GM21528 (cell line): ENCODE data around the gene MYB.

Source experiments
- ATAC-seq: cut with Tn5 transposase; IDR thresholded peaks from one replicate; pipeline ENCODE4 v1.9.1; 2021; ENCODE audit warnings: mild to moderate bottlenecking, moderate library complexity; ENCODE audit not compliant: unreplicated experiment, low FRiP score

MYB gene

DNA sequence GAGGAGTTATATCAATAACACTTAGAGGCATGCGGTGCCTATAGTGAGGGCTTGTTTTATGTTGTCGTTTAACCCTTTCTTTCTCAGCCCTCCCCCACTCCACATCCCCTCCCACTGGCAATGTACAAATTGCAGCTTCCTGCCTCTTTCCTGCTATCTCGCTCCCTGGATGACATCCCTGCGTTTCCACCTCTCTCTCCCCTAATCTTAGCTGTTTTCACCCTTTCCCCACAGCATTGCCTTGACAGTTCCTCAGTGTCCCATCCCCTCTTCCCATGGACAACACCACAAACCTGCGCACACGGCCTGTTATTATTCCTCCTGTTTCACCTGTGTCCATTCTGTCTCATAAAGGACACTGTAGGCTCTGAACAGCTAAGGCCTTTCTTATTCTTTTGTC, 34.5 kb downstream of the MYB start:
- ATAC-seq = no peak

DNA sequence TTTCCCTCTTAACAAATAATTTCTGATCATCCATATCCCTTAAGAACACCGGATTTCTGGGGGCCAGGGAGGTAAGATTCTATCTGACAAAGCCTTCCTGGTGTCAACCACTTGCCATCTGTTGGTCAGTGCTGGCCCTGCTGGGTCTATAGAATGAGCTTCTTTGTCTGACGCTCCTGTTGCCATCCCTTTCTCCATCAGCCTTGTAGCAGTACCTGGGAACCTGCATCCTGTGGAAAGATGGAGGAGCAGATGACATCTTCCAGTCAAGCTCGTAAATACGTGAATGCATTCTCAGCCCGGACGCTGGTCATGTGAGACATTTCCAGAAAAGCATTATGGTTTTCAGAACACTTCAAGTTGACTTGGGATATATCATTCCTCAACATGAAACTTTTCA, 36.6 kb downstream of the MYB start:
- no peak for ATAC-seq

DNA sequence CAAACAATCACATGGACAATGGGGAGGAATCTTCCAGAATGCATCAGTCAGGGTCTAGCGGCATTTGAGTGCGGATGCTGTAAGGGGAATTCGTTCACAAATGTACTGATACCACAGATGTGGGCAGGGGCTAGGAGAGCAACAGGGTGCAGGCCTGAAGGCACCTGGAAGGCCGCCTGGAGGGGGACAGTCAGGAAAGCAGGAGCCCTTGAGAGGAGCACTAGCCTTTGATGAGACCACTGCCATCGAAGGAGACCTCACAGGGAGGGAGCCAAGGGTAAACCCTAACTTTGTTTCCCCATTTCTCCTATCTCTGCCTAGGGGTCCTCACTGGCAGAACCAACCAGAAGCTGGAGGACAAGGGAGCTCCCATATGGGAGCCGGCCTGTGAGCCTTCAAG, 38.2 kb downstream of the MYB start:
- no peak for ATAC-seq

DNA sequence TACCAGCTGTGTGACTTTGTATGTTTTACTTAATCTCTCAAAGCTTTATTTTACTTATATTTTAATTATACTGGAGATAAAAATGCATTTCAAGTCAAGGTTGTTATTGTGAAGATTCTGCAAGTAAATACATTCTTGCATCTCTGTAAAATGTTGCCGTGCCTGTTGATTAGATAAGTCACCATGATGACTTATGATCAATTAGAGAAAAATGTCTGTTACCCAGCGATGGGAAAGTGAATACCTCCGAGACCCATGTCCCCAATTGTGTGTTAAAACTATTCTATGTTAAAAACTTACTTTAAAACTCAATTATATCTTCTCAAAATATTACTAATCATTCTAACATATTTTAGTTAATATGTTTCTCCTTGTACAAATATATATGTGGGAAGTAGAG, 39.9 kb downstream of the MYB start:
- no peak for ATAC-seq

DNA sequence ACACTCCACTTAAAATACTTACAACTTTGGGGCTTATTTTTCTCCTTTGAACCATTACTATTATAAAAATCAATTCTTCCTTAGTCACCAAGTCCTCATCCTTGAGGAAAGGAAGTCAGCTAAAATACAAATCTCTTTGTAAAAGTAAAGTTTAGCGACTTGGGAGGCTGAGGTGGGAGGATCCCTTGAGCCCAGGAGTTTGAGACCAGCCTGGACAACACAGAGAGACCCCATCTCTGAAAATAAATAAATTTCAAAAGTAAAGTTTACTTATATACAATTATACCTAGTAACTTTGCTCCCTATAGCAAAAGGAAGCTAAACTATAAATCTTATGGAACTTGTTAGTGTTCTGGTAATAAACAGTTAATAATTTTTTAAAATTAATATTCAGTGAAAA, 40.4 kb downstream of the MYB start:
- no peak for ATAC-seq

DNA sequence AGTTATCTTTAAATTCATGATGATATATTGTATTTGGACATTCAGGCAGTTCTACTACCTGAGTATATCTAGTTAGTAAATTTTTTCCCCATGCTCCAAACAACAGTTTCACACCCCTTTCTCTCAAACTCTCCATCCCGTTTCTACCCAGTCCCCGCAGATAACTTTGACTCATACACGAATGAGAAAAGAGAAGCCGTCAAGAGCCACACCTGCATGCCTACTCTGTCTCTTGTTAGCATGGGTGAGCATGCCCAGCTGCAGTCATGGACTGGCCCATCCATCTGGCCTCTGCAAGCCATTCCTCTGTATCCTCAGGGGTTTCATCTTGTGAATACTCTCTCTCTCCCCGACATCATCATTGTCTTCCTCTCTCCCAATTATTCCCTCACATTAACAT, 41.5 kb downstream of the MYB start:
- ATAC-seq = no peak

DNA sequence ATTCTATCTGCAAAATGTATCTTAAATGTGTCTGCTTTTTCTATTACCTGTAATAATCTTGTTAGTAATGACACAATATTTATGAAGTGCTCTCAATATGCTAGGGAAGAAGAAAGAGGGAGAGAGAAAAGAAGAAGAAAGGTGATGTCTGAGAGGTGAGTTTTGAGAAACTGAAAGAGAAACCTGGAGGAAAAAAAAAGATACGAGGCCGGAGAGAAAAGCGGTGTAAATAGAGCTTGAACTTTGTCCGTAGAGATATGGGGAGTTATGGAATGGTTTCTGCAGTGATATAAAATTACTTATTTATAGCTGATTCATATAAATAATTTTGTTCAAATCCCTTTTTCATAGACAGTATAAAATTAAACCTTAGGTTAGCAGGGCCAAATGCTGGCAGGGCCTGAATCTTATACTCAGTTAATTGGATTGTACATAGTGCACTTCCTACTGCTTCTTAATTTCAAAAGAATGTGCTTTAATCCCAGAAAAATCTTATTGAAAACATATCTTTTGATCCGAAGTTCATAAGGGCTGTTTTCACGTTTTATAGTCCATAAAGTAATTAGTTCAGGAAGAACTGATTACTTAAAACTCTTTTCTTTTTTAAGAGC, 43.0 kb downstream of the MYB start:
- no peak for ATAC-seq

DNA sequence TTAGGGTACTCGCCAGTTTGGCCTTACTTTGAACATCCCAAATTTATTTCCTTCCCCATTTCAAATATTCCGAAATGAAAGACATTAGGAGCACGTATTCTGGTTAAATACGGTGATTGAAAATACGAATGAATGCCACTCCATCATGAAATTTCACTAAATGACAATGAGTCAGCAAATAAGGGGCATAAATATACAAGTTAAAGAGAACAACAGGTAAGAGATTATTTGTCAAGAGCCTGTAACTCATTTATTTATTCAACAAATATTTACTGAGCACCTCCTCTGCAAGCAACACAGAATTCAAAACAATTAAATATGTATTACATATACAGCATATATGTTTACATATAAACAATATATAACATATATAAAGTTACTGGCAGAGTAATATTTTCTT, 44.8 kb downstream of the MYB start:
- ATAC-seq = no peak

DNA sequence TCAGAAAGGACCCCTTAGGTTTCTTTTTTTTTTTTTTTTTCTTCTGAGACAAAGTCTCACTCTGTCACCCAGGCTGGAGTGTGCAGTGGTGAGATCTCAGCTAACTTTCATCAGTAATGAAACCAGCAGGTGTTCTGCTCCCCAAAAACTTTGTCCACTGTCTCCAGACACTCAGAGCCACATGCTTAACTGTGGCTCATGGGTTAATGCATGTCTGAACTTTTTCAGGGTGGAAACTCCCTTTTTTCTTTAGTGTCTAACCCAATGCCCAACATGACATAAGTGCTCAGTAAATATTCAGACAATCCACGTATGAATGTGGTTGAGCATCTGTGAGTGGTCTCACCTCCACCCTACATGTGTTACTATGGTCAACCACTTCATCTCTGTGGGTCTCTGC, 45.4 kb downstream of the MYB start:
- ATAC-seq = peak; percentile 76

DNA sequence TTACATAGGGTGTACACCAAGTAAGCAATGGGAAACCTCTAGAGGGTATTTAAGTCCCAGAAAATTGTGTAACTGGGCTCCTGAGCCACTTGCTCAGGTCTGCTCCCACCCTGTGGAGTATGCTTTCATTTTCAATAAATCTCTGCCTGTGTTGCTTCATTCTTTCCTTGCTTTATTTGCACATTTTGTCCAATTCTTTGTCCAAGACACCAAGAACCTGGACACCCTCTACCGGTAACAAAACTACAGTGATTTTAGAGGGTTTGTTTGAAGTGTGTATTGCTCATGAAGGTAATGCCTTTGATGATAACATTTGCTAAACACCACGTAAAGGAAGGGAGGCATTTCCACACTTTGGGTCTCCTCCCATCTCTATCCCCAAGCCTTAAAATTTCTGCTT, 46.2 kb downstream of the MYB start:
- ATAC-seq = no peak

DNA sequence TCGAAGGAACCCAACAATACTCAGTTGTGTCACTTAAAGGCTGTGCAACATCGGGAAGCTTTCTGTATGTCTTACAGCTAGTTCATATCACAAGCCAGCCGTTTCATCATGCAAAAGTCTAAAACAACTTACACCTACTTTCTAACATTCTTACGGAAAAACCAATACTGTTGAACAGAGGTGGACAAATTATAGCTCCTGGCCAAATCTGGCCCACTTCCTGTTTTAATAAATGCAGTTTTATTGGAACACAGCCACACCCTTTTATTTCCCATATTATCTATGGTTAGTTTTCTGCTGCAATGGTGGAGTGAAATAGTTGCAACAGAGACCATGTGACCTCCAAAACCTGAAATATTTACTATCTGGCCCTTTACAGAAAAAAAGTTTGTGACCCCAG, 46.6 kb downstream of the MYB start:
- ATAC-seq = no peak

DNA sequence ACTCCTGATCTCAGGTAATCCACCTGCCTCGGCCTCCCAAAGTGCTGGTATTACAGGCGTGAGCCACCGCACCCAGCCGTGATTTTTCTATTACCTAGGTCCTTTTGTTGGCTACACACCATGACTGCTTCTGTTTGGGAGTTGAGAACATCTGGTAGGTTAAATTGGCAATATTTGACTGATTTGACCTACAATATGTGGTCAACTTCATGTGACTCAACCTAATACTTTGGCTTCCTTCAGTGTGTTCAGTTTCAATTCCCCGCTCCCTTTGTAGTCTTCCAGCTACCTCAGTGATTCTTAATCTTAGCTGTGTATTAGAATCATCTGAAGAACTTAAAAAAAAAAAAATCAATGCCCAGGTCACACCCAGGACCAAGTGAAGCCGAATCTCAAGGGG, 47.4 kb downstream of the MYB start:
- no peak for ATAC-seq

DNA sequence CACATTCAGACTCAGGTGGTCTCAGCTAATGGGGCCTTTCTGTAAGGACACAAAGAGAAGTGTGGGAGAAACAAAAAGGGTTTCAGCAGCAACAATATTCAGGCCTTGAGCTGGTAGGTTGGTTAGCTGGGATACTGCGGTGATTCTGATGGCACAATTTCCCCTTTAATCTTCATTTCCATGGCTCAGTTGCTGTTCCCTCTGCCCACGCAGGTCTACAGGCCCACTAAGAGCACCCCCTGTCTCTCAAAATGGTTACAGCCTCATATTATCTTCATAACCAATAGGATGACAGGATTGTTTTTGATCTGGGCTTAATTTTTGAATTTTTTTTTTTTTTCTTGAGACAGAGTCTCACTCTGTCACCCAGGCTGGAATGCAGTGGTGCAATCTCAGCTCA, 48.9 kb downstream of the MYB start:
- no peak for ATAC-seq

DNA sequence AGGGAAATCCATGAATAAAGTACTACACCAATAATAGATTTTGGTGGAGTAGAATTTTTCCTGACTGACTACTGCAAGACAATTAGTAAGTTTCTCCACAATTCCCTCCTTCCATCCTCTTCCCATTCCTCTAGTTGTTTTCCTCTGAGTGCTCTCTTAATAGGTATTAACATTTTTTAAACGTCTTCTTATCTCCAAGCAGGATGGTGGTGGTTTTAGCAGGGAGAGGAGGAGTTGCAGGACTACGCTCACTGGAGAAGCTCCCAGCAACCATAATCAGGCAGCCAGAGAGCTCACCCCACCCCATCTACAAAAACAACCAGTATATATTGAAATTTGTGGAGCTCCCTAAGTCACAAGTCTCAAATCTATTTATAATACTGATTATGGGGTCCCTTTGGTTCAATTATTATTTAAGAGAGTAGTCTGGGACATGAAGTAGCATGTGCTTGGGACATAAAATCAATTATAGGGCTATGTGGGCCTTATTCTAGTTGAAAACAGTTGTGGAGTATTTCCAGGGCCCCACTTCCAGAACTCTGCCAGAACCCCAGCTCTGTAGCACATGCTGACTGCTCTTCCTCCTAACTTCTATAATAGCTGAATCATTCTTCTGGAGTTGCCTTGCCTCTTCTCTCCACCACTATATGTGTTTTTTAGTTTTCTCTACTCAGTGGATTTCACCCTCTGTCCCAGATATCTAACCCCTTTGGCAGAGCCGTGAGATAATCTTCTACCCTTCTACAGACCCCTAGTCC, 49.8 kb downstream of the MYB start:
- ATAC-seq = no peak

DNA sequence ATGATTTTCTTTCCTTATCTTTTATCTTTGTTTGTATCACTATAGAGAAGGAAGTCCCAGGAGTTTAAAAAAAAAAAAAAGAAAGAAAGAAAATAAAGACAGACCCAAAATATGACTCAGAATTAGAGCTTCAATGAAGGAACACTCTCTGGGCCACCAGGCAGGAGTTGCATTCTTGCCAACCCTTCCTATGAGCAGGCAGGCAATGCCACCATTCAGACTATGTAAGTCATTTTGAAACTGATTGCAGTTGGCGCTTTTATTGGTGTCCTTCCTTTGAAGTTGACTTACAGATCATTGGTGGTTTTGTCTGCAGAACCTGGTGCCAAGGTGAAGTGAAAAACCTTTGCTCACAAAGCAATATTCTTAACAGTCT, 50.3 kb downstream of the MYB start:
- no peak for ATAC-seq

DNA sequence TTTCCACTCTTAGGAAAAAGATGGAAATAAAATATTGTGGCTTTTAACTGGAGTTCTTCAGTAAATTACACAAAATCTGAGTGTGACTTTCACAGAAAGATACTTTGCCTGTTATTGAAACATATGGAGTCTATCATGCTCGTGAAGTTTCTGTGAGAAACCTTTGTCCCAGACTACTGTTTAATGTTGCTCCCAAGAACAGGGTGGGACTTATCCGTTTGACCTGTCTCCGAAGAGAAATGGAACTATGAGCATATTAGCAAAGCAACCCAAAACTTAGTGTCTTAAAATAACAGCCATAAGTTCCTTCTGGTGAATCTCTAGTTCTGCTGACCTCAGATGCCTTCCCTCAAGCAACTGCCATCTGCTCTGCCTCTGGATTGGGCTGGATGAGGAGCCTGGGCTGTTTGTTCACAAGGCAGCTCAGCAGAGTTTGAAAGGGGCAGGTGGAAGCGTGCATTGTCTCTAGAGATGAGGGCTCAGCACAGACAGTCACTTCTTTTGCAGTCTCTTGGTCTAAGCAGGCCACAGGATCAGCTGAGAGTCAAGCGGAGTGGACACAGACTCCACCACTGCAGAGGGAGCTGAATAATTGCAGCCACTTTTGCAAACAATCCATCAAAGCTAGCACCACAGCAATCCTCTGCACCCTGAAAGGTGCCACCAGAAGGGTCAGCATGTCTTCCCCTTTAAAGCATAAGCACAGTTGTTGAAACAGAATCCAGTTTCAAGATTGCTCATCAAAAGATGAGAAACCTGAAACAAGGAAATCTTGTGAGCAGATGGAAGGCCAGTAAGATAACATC, 52.8 kb downstream of the MYB start:
- peak; percentile 61 for ATAC-seq

DNA sequence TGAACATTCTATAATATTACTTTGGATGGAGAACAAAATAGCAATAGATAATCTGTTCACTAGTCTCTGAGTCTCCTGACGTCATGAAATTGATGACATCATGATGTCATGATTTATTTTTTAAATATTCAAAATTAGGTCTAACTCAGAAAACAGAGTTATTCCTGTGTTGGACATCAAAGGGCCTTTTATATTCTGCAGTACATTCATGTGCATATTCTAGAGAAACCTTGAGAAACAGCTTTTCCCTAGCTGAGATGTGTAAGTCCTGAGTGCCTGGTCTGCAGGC, 53.3 kb downstream of the MYB start:
- no peak for ATAC-seq

DNA sequence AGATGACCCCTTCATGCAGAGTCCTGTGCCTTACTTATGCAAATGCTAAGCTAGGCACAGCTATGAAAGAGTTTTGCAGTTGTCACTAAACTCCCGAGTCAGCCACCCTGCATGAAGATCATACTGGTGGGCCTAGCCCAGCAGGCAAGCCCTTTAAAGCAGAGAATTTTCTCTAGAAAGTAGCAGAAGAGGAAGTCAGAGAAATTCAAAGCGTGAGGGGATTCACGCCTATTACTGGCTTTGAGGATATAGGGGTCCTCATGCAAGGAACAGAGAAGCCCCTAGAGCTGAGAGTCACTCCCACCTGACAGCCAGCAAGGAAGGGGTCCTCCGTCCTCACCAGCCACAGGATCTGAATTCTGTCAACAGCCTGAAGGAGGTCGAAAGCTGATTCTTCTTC, 54.6 kb downstream of the MYB start:
- ATAC-seq = no peak

DNA sequence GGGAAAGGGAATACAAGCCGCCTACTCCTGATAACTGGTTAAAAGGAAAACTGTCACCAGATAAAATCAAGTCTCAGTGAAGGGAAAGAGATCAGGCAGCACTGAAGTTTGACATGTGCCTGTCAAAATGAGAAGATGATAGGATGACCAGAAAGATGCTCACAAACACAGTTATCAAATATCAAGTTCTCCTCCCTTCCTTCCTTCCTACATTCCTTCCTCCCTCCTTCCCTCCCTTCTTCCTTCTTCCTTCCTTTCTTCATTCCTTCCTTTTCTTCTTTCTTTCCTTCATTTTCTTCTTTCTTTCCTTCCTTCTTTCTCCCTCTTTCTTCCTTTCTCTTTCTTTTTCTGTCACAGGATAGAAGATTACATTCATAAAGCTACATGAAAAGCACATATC, 55.2 kb downstream of the MYB start:
- ATAC-seq = no peak

DNA sequence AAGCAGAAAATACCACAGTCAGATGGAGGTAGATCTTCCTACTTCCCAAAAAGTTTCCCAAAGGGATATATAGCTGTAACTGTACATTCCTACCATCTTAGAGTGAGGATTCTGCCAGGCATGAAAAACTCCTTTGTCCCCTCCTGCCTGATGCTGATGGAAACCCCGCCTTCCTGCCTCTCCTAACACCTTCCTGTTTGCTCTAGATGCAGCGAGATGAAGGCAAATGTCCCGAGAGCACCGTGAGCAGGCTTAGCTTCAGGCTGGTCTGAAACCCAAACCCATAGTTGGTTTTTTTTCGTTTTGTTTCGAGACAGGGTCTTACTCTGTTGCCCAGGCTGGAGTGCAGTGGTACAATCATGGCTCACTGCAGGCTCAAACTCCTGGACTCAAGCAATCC, 55.6 kb downstream of the MYB start:
- ATAC-seq = no peak

DNA sequence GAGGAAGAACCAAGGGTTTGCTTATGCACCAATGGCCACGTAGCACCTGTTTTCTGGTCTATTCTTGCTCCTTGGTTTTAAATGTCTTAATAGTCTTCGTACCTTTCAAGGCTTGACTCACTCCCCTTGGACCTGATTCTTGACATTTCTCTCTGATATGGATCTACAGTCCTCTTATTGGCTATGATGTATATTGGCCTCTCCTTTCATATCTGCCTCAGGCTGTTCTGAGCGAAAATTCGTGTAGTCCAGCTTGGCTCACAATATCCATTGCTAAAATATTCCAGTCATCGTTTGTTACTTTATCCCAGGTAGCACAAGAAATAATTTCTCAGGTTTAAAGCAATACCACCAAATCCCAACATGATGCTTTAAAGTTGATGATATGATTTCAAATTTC, 59.6 kb downstream of the MYB start:
- no peak for ATAC-seq
